K562 (cell line): ENCODE measurements around the gene MLLT1.

Experiments used
- ATF3 ChIP-seq, 2 experiments: fragments of 450-650 bp in 1 of 2; sonication (generic) in 1 of 2; formaldehyde crosslinking in 1 of 2; IDR thresholded peaks in 1 of 2; conservative IDR thresholded peaks in 1 of 2; 2 replicates each; pipeline versions ENCODE4 v1.6.1 to v1.8.1; 2016 to 2023; ENCODE audit warnings: mild to moderate bottlenecking in 2 of 2, moderate library complexity in 2 of 2, inconsistent platforms in 1 of 2, missing genetic modification reagents in 1 of 2
- CTCF ChIP-seq, 3 experiments: IDR thresholded peaks in 2 of 3; conservative IDR thresholded peaks in 1 of 3; 2 replicates each; pipeline ENCODE4 v1.5.1; 2011 to 2012; ENCODE audit warnings: low read length in 3 of 3, mild to moderate bottlenecking in 3 of 3, control low read depth in 2 of 3, improper control_type of control experiment in 1 of 3, inconsistent platforms in 1 of 3, low read depth in 1 of 3, mixed read lengths in 1 of 3, moderate library complexity in 1 of 3; ENCODE audit not compliant: insufficient read depth in 2 of 3
- EZH2 ChIP-seq: IDR thresholded peaks from 2 replicates; pipeline ENCODE4 v1.6.1; 2012; ENCODE audit warnings: low read depth, mild to moderate bottlenecking, inconsistent platforms, low read length, borderline replicate concordance
- HDAC6 ChIP-seq: IDR thresholded peaks from 2 replicates; pipeline ENCODE4 v1.6.1; 2012; ENCODE audit warnings: low read depth, mild to moderate bottlenecking, control low read depth, inconsistent platforms, low read length, moderate library complexity
- MAX ChIP-seq: sonication (generic); formaldehyde crosslinking; IDR thresholded peaks from 2 replicates; pipeline ENCODE4 v1.9.0; 2022; ENCODE audit warnings: mild to moderate bottlenecking, missing genetic modification reagents
- MXI1 ChIP-seq: IDR thresholded peaks from 2 replicates; pipeline ENCODE4 v1.6.1; 2011; ENCODE audit warnings: low read depth, mild to moderate bottlenecking, improper control_type of control experiment, low read length
- POLR2A ChIP-seq: fragments of 450-650 bp; conservative IDR thresholded peaks from 2 replicates; pipeline ENCODE4 v1.6.1; 2016
- TAF1 ChIP-seq: IDR thresholded peaks from 2 replicates; pipeline ENCODE4 v1.6.1; 2011; ENCODE audit warnings: mild to moderate bottlenecking, low read length, moderate library complexity; ENCODE audit not compliant: insufficient read depth, control insufficient read depth, severe bottlenecking; ENCODE audit errors: extremely low read depth
- ZNF274 ChIP-seq: IDR thresholded peaks from 2 replicates; pipeline ENCODE4 v1.6.1; 2011; ENCODE audit warnings: low read depth, mild to moderate bottlenecking, low read length, moderate library complexity, borderline replicate concordance
- ZNF311 ChIP-seq: fragments of 250-450 bp; sonication (Bioruptor Pico); IDR thresholded peaks from 2 replicates; pipeline ENCODE4 v1.4.0; 2020; ENCODE audit warnings: mild to moderate bottlenecking, moderate library complexity
- TF ChIP-seq, protein P1 (sequence below): fragments of 250-450 bp; sonication (Bioruptor Pico); IDR thresholded peaks from 2 replicates; pipeline ENCODE4 v1.6.1; 2021; ENCODE audit warnings: mild to moderate bottlenecking

DNA sequence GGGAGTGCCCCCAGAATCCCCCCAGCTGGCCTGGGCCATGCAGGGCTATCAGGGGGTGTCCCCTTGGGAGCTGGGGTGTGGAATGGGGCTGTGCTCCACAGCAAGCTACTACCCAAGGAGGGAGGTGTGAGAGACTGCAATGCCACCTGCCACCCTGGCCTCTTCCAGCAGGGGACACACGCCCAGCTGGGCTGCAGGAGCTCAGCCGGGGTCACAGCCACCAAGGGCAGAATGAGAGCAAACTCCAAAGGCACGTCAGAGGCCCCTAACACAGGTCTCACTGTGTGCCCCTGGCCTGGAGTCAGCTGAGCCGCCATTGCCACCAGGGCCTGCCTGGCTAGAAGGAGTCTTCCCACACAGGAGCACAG is 55.5 kb downstream of the MLLT1 start:
- TF ChIP-seq MAX (CRISPR knock-in tag) (no peak), CTCF (IDR thresholded peaks at IDR 0.05 in 2 of 3, conservative IDR thresholded peaks at IDR 0.05 in 1 of 3; ENCODE audit: insufficient read depth in 2 of 3, low read depth in 1 of 3, low read length in 3 of 3) (no peak), ZNF311 (CRISPR knock-in tag) (no peak), ATF3 (IDR thresholded peaks at IDR 0.05) (no peak), ATF3 (CRISPR knock-in tag; conservative IDR thresholded peaks at IDR 0.05) (no peak), EZH2 (no peak), MXI1 (no peak), ZNF274 (no peak), POLR2A (no peak), TAF1 (no peak), HDAC6 (no peak)
- TF ChIP-seq, protein P1, sequence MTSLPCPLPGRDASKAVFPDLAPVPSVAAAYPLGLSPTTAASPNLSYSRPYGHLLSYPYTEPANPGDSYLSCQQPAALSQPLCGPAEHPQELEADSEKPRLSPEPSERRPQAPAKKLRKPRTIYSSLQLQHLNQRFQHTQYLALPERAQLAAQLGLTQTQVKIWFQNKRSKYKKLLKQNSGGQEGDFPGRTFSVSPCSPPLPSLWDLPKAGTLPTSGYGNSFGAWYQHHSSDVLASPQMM (CRISPR knock-in tag) = no peak
